GM23338 (cell line): Measurements from ENCODE around the gene SYT6. TPM values are rescaled to one million over a fixed set of nuclear protein-coding genes. Genes with fewer than 3 reads are reported as not detected.

Source experiments
- ATAC-seq: fragments of 200-7000 bp; cut with Tn5 transposase; 3 replicates; pipeline ENCODE4 v1.9.1; 2020
- DNase-seq: peaks from one replicate; pipeline ENCODE4 v3.0.0-alpha.2; 2015; ENCODE audit warnings: low spot score
- H2AFZ ChIP-seq: fragments of 200-600 bp; sonication (generic); 2 replicates; pipeline ENCODE4 v1.8.0; 2016; ENCODE audit warnings: antibody characterized with exemption, mild to moderate bottlenecking, moderate library complexity
- H3F3A ChIP-seq: fragments of 200-600 bp; sonication (generic); replicated peaks from 2 replicates; pipeline ENCODE4 v1.8.0; 2017; ENCODE audit warnings: antibody characterized with exemption, mixed run types, low read depth
- H3K27ac ChIP-seq: fragments of 200-600 bp; sonication (generic); 2 replicates; pipeline ENCODE4 v1.6.1; 2016; ENCODE audit warnings: low read depth
- H3K27me3 ChIP-seq: fragments of 200-600 bp; sonication (generic); 2 replicates; pipeline ENCODE4 v1.8.0; 2016; ENCODE audit warnings: mild to moderate bottlenecking, mixed run types, moderate library complexity; ENCODE audit not compliant: insufficient read depth
- H3K36me3 ChIP-seq: fragments of 200-600 bp; sonication (generic); 2 replicates; pipeline ENCODE4 v1.8.0; 2016; ENCODE audit warnings: mild to moderate bottlenecking; ENCODE audit not compliant: insufficient read depth
- H3K4me1 ChIP-seq: fragments of 200-600 bp; sonication (generic); 2 replicates; pipeline ENCODE4 v1.8.0; 2016; ENCODE audit warnings: mild to moderate bottlenecking, moderate library complexity; ENCODE audit not compliant: insufficient read depth
- H3K4me2 ChIP-seq: fragments of 200-600 bp; sonication (generic); 2 replicates; pipeline ENCODE4 v1.7.1; 2017; ENCODE audit warnings: mixed run types
- H3K4me3 ChIP-seq: fragments of 200-600 bp; sonication (generic); 2 replicates; pipeline ENCODE4 v1.6.1; 2016; ENCODE audit warnings: mixed run types
- H3K79me2 ChIP-seq: fragments of 200-600 bp; sonication (generic); replicated peaks from 2 replicates; pipeline ENCODE4 v1.8.0; 2017; ENCODE audit warnings: mild to moderate bottlenecking; ENCODE audit not compliant: insufficient read depth
- H3K9me2 ChIP-seq: fragments of 200-600 bp; sonication (generic); 2 replicates; pipeline ENCODE4 v1.8.0; 2017; ENCODE audit not compliant: insufficient read depth
- H4K20me1 ChIP-seq: fragments of 200-600 bp; sonication (generic); replicated peaks from 2 replicates; pipeline ENCODE4 v1.8.0; 2017; ENCODE audit warnings: mild to moderate bottlenecking; ENCODE audit not compliant: insufficient read depth
- H3K27ac Mint-ChIP-seq: 2 replicates; pipeline ENCODE4 v1.8.0; 2020; ENCODE audit warnings: inconsistent platforms, mild to moderate bottlenecking, moderate library complexity, mixed read lengths
- H3K27me3 Mint-ChIP-seq: 3 replicates; pipeline ENCODE4 v1.8.0; 2022; ENCODE audit warnings: low read depth, mild to moderate bottlenecking, moderate library complexity, mixed read lengths, inconsistent platforms; ENCODE audit not compliant: insufficient read depth, poor library complexity
- H3K36me3 Mint-ChIP-seq: 3 replicates; pipeline ENCODE4 v1.8.0; 2021; ENCODE audit warnings: low read depth, mild to moderate bottlenecking, inconsistent platforms, moderate library complexity, mixed read lengths
- H3K4me1 Mint-ChIP-seq: 3 replicates; pipeline ENCODE4 v1.8.0; 2020; ENCODE audit warnings: mild to moderate bottlenecking, inconsistent platforms, mixed read lengths
- H3K4me3 Mint-ChIP-seq: 3 replicates; pipeline ENCODE4 v1.8.0; 2021; ENCODE audit warnings: moderate library complexity, mild to moderate bottlenecking, inconsistent platforms, mixed read lengths
- H3K9me3 Mint-ChIP-seq: 3 replicates; pipeline ENCODE4 v1.8.0; 2020; ENCODE audit warnings: moderate library complexity, mild to moderate bottlenecking, inconsistent platforms, mixed read lengths
- CREB1 ChIP-seq: fragments of 250-450 bp; sonication (Bioruptor Pico); IDR thresholded peaks from 2 replicates; pipeline ENCODE4 v1.5.0; 2020; ENCODE audit warnings: low read depth, mild to moderate bottlenecking, moderate library complexity
- EZH2 ChIP-seq: fragments of 200-600 bp; sonication (generic); IDR thresholded peaks from one replicate; pipeline ENCODE4 v1.8.0; 2017; ENCODE audit warnings: antibody characterized with exemption, mild to moderate bottlenecking, low read depth; ENCODE audit not compliant: unreplicated experiment
- EZH2phosphoT487 ChIP-seq: fragments of 200-600 bp; sonication (generic); IDR thresholded peaks from one replicate; pipeline ENCODE4 v1.8.1; 2018; ENCODE audit warnings: antibody characterized with exemption; ENCODE audit not compliant: unreplicated experiment
- NANOG ChIP-seq: IDR thresholded peaks from 2 replicates; pipeline ENCODE4 v1.6.1; 2016; ENCODE audit warnings: antibody characterized with exemption, borderline replicate concordance
- POLR2AphosphoS5 ChIP-seq: IDR thresholded peaks from 2 replicates; pipeline ENCODE4 v1.6.1; 2016; ENCODE audit warnings: antibody characterized with exemption, low read depth
- STAT1 ChIP-seq: IDR thresholded peaks from one replicate; pipeline ENCODE4 v1.6.1; 2016; ENCODE audit warnings: antibody characterized with exemption; ENCODE audit not compliant: unreplicated experiment
- ZNF114 ChIP-seq: fragments of 250-450 bp; sonication (Bioruptor Pico); IDR thresholded peaks from 2 replicates; pipeline ENCODE4 v1.5.0; 2020; ENCODE audit warnings: mild to moderate bottlenecking, moderate library complexity
- polyA plus RNA-seq: library from polyadenylated mRNA; unstranded; fragments of >200 nt; fragmentation: Nextera tagmentation; extraction: Ambion mirVana; gene quantifications from 2 replicates; pipeline ENCODE4 v1.2.1, GENCODE V29; 2016
- total RNA-seq: library from RNA; depleted of rRNA; stranded (reverse); fragments of >200 nt; shearing (Covaris generic); gene quantifications from 2 replicates; pipeline ENCODE4 v1.2.3, GENCODE V29; 2014
- TF ChIP-seq, protein P1 (sequence below): IDR thresholded peaks from one replicate; pipeline ENCODE4 v1.6.1; 2018; ENCODE audit warnings: antibody characterized with exemption; ENCODE audit not compliant: unreplicated experiment
- TF ChIP-seq, protein P2 (sequence below), 2 experiments: fragments of 200-600 bp in 1 of 2; sonication (generic) in 1 of 2; conservative IDR thresholded peaks; 2 replicates each; pipeline versions ENCODE4 v1.5.1 to v1.6.1; 2016 to 2017; ENCODE audit warnings: antibody characterized with exemption in 2 of 2, low read depth in 2 of 2, mild to moderate bottlenecking in 2 of 2, moderate library complexity in 1 of 2

Gene SYT6
- total and polyA plus RNA-seq, 2 experiments from 2014 or later = 31.2 to 42.6 TPM

DNA sequence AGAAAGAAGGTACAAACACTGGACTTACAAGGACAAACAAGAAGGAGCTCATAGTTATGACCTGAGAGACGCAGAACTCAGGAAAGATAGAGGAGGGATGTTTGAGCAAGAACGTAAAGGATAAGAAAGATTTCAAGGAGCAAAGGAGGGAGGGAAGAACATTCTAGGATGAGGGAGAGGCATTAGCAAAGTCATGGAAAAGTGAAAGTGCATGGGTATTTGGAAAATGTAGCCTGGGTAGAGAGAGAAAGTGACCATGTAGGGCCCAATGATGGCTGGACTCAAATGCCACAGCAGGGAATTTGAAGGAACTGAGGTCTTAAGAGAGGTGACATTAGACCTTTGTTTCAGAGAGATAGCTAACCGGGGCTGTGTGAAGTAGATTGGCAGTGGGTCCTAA lies 76.5 kb downstream of the SYT6 start (continued):
- TF ChIP-seq, protein P1, sequence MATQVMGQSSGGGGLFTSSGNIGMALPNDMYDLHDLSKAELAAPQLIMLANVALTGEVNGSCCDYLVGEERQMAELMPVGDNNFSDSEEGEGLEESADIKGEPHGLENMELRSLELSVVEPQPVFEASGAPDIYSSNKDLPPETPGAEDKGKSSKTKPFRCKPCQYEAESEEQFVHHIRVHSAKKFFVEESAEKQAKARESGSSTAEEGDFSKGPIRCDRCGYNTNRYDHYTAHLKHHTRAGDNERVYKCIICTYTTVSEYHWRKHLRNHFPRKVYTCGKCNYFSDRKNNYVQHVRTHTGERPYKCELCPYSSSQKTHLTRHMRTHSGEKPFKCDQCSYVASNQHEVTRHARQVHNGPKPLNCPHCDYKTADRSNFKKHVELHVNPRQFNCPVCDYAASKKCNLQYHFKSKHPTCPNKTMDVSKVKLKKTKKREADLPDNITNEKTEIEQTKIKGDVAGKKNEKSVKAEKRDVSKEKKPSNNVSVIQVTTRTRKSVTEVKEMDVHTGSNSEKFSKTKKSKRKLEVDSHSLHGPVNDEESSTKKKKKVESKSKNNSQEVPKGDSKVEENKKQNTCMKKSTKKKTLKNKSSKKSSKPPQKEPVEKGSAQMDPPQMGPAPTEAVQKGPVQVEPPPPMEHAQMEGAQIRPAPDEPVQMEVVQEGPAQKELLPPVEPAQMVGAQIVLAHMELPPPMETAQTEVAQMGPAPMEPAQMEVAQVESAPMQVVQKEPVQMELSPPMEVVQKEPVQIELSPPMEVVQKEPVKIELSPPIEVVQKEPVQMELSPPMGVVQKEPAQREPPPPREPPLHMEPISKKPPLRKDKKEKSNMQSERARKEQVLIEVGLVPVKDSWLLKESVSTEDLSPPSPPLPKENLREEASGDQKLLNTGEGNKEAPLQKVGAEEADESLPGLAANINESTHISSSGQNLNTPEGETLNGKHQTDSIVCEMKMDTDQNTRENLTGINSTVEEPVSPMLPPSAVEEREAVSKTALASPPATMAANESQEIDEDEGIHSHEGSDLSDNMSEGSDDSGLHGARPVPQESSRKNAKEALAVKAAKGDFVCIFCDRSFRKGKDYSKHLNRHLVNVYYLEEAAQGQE = no peak

DNA sequence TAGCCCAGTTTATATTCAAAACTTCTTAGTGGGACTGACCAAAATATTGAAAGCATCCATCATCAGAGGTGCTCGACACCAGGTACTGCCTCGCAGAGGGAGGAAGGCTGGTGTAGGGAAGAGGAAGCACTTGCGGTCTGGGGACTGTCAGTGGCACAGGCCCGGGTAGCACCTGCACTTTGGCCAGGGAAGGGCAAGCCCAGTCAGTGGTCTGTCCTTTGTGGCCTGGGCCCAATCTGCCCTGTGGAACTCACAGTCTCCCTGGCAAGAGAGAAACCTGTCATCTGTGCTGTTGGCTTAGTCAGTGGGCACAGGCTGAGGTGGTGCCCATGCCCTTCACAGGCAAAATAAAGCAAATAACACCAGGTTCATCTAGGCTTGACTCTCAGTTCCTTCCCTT lies 77.4 kb downstream of the SYT6 start:
- Histone ChIP-seq H3K4me1 (peaks cover 58% of the 10 kb centered on the region), H3K27ac (peak overlapping the region; percentile 93), H3F3A (peaks cover 20% of the 10 kb centered on the region), H3K4me3 (no peak overlapping the region), H3K79me2 (no peaks in the 10 kb centered on the region), H3K36me3 (peaks cover 19% of the 10 kb centered on the region), H4K20me1 (no peaks in the 10 kb centered on the region), H2AFZ (0 out of 2 replicates have a peak overlapping the region, but pooled peaks have one; percentile 4), H3K9me2 (peaks cover 24% of the 10 kb centered on the region), H3K27me3 (no peaks in the 10 kb centered on the region), H3K4me2 (peak overlapping the region; percentile 12)
- DNase-seq = no peak
- peaks cover 30% of the 10 kb centered on the region for H3K9me3 Mint-ChIP-seq
- peak; percentile 32 for ATAC-seq
- H3K36me3 Mint-ChIP-seq = peaks cover 28% of the 10 kb centered on the region
- peaks cover 56% of the 10 kb centered on the region for H3K4me1 Mint-ChIP-seq
- peaks cover 8% of the 10 kb centered on the region for H3K27me3 Mint-ChIP-seq
- peak overlapping the region; percentile 42; the same call in 2 of the 3 replicates for H3K4me3 Mint-ChIP-seq
- TF ChIP-seq CREB1 (CRISPR knock-in tag) = no peak
- H3K27ac Mint-ChIP-seq = peak overlapping the region; percentile 76

DNA sequence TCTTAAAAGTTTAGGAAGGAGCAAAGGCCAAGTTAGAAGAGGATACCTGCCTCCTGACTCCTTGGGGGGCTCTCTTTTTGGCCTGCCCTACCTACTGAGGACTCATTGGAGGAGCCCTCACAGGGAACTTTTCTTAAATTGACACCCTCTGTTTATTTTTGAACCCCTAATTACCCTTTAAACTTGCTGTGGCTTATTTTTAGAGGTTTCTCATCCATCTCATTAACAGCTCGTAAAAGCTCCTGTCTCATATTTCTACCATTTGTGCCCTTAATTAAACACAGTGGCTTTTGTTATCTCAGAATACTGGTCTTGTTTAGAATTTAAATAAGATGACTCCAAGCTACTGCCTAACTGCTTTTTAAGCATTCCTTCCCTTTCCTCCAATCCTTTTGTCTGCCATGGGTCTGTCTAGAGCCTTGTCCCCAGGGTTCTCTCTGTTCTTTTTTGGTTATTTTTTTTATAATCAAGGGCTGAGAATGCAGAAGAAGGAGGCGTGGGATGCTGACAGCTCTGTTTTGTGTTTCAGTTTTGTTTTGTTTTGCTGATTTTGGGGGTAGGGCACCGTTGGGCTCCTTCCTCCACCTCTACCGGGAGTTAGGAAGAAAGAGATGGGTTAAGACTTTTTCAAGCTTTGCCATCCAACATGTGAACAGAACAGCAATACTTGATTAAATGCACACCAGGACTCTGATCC lies 78.0 kb downstream of the SYT6 start:
- Mint-ChIP-seq H3K27ac (peak overlapping the region; percentile 88), H3K4me1 (peaks cover 49% of the 10 kb centered on the region), H3K9me3 (peaks cover 35% of the 10 kb centered on the region), H3K4me3 (peak overlapping the region; percentile 42), H3K27me3 (peaks cover 7% of the 10 kb centered on the region), H3K36me3 (peaks cover 33% of the 10 kb centered on the region)
- DNase-seq (peak; percentile 46), ATAC-seq (peak; percentile 73)
- peak overlapping the region; percentile 12 for H3K4me2 ChIP-seq
- peaks cover 52% of the 10 kb centered on the region for H3K4me1 ChIP-seq
- 0 out of 2 replicates have a peak overlapping the region, but pooled peaks have one; percentile 4 for H2AFZ ChIP-seq
- peaks cover 19% of the 10 kb centered on the region for H3K36me3 ChIP-seq
- H3K27ac ChIP-seq = peak overlapping the region; percentile 93
- no peaks in the 10 kb centered on the region for H3K27me3 ChIP-seq
- H3K4me3 ChIP-seq = no peak overlapping the region
- no peaks in the 10 kb centered on the region for H3K79me2 ChIP-seq
- peaks cover 24% of the 10 kb centered on the region for H3K9me2 ChIP-seq
- H3F3A ChIP-seq = peaks cover 20% of the 10 kb centered on the region
- H4K20me1 ChIP-seq = no peaks in the 10 kb centered on the region
- TF ChIP-seq EZH2phosphoT487 (no peak), CREB1 (CRISPR knock-in tag) (no peak), NANOG (no peak), STAT1 (no peak), ZNF114 (no peak), EZH2 (no peak), POLR2AphosphoS5 (no peak)
- TF ChIP-seq, protein P2, sequence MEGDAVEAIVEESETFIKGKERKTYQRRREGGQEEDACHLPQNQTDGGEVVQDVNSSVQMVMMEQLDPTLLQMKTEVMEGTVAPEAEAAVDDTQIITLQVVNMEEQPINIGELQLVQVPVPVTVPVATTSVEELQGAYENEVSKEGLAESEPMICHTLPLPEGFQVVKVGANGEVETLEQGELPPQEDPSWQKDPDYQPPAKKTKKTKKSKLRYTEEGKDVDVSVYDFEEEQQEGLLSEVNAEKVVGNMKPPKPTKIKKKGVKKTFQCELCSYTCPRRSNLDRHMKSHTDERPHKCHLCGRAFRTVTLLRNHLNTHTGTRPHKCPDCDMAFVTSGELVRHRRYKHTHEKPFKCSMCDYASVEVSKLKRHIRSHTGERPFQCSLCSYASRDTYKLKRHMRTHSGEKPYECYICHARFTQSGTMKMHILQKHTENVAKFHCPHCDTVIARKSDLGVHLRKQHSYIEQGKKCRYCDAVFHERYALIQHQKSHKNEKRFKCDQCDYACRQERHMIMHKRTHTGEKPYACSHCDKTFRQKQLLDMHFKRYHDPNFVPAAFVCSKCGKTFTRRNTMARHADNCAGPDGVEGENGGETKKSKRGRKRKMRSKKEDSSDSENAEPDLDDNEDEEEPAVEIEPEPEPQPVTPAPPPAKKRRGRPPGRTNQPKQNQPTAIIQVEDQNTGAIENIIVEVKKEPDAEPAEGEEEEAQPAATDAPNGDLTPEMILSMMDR (conservative IDR thresholded peaks at IDR 0.05; ENCODE audit: low read depth in 2 of 2) = no peak
